ENCODE measurements around the gene CD2BP2. TPM values are rescaled to one million over a fixed set of nuclear protein-coding genes. Genes with fewer than 3 reads are reported as not detected.

The CD2BP2 gene
- total and polyA plus RNA-seq, 2 experiments from 2014 or later: 47.2 to 63.1 TPM

GRCh38 chr16:30376461-30376902 lies 21.4 kb upstream of the CD2BP2 start:
- Histone ChIP-seq H3K36me3 (no peaks in the 10 kb centered on the region), H3K9me3 (ENCODE audit: low read depth) (no peaks in the 10 kb centered on the region), H3K27me3 (no peaks in the 10 kb centered on the region), H3K4me3 (no peak overlapping the region), H3K4me1 (ENCODE audit: low read depth) (peaks cover 23% of the 10 kb centered on the region), H3K27ac (peak overlapping the region; percentile 98)
- no peak for DNase-seq (ENCODE audit: low read depth in 1 of 2, low spot score in 1 of 2)
- TF ChIP-seq CTCF (IDR thresholded peaks at IDR 0.05; ENCODE audit: low read depth, low read length): no peak

- Histone ChIP-seq H3K4me1 (ENCODE audit: low read depth) (peaks cover 25% of the 10 kb centered on the region), H3K27me3 (no peaks in the 10 kb centered on the region), H3K27ac (no peak overlapping the region), H3K4me3 (no peak overlapping the region), H3K36me3 (no peaks in the 10 kb centered on the region), H3K9me3 (ENCODE audit: low read depth) (no peaks in the 10 kb centered on the region)
- TF ChIP-seq CTCF (IDR thresholded peaks at IDR 0.05; ENCODE audit: low read depth, low read length): no peak
- DNase-seq (ENCODE audit: low read depth in 1 of 2, low spot score in 1 of 2): no peak
Observed at GRCh38 chr16:30375864-30376263, 20.8 kb upstream of the CD2BP2 start.

- Histone ChIP-seq H3K27me3 (no peaks in the 10 kb centered on the region), H3K4me3 (no peak within 1 kb of the TSS), H3K36me3 (no peaks in the 10 kb centered on the region), H3K9me3 (ENCODE audit: low read depth) (no peaks in the 10 kb centered on the region), H3K27ac (no peak within 1 kb of the TSS), H3K4me1 (ENCODE audit: low read depth) (peaks cover 25% of the 10 kb centered on the region)
- no peak for TF ChIP-seq CTCF (IDR thresholded peaks at IDR 0.05; ENCODE audit: low read depth, low read length)
- no peak for DNase-seq (ENCODE audit: low read depth in 1 of 2, low spot score in 1 of 2)
Observed at GRCh38 chr16:30374538-30374937, 19.4 kb upstream of the CD2BP2 start, which contains the start of gene MYL11. Gene MYL11, plus strand, starts transcription at chr16:30374802. Its CDS starts 56 bp downstream, at chr16:30374858.

GRCh38 chr16:30372725-30373124 lies 17.6 kb upstream of the CD2BP2 start:
- no peak overlapping the region for H3K4me3 ChIP-seq
- H3K27me3 ChIP-seq: no peaks in the 10 kb centered on the region
- no peaks in the 10 kb centered on the region for H3K36me3 ChIP-seq
- no peak for DNase-seq (ENCODE audit: low read depth in 1 of 2, low spot score in 1 of 2)
- no peaks in the 10 kb centered on the region for H3K9me3 ChIP-seq (ENCODE audit: low read depth)
- peaks cover 37% of the 10 kb centered on the region for H3K4me1 ChIP-seq (ENCODE audit: low read depth)
- peak overlapping the region; percentile 93 for H3K27ac ChIP-seq
- no peak for TF ChIP-seq CTCF (IDR thresholded peaks at IDR 0.05; ENCODE audit: low read depth, low read length)

GRCh38 chr16:30372038-30372712 lies 17.1 kb upstream of the CD2BP2 start:
- Histone ChIP-seq H3K4me3 (no peak overlapping the region), H3K36me3 (no peaks in the 10 kb centered on the region), H3K27me3 (no peaks in the 10 kb centered on the region), H3K4me1 (ENCODE audit: low read depth) (peaks cover 38% of the 10 kb centered on the region), H3K9me3 (ENCODE audit: low read depth) (no peaks in the 10 kb centered on the region), H3K27ac (peak overlapping the region; percentile 93)
- TF ChIP-seq CTCF (IDR thresholded peaks at IDR 0.05; ENCODE audit: low read depth, low read length): no peak
- peak in 1 of 2 donors; percentile 32 for DNase-seq (ENCODE audit: low read depth in 1 of 2, low spot score in 1 of 2)

All from cardiac muscle cell (in vitro differentiated cells and primary cell).